DOHH2 (cell line): Measurements from ENCODE around the gene SET.

Experiments
- H3F3A ChIP-seq: fragments of 200-600 bp; sonication (generic), shearing (Covaris generic); 2 replicates; pipeline ENCODE4 v1.6.0; 2016; ENCODE audit warnings: antibody characterized with exemption, mild to moderate bottlenecking; ENCODE audit not compliant: control insufficient read depth, insufficient read depth
- H3K27ac ChIP-seq: fragments of 200-600 bp; sonication (generic); 2 replicates; pipeline ENCODE4 v1.5.1; 2014; ENCODE audit warnings: low read depth, mild to moderate bottlenecking, low read length, moderate library complexity
- H3K27me3 ChIP-seq: fragments of 200-600 bp; sonication (generic); 2 replicates; pipeline ENCODE4 v1.6.1; 2014; ENCODE audit warnings: mild to moderate bottlenecking, low read length, mixed read lengths; ENCODE audit not compliant: control insufficient read depth
- H3K36me3 ChIP-seq: fragments of 200-600 bp; sonication (generic); 2 replicates; pipeline ENCODE4 v1.6.1; 2014; ENCODE audit warnings: mild to moderate bottlenecking, low read length, moderate library complexity, mixed read lengths; ENCODE audit not compliant: control insufficient read depth
- H3K4me1 ChIP-seq: fragments of 200-600 bp; sonication (generic); 2 replicates; pipeline ENCODE4 v1.6.1; 2014; ENCODE audit warnings: mild to moderate bottlenecking, low read length, mixed read lengths; ENCODE audit not compliant: control insufficient read depth
- H3K4me2 ChIP-seq: fragments of 200-600 bp; sonication (generic); 2 replicates; pipeline ENCODE4 v1.6.0; 2014; ENCODE audit warnings: mild to moderate bottlenecking, low read length, moderate library complexity
- H3K4me3 ChIP-seq: fragments of 200-600 bp; sonication (generic); 2 replicates; pipeline ENCODE4 v1.5.1; 2014; ENCODE audit warnings: mild to moderate bottlenecking, low read length, mixed read lengths
- H3K79me2 ChIP-seq: fragments of 200-600 bp; sonication (generic); 2 replicates; pipeline ENCODE4 v1.6.1; 2014; ENCODE audit warnings: mild to moderate bottlenecking, low read length, mixed read lengths; ENCODE audit not compliant: control insufficient read depth
- H3K9me2 ChIP-seq: fragments of 200-600 bp; sonication (generic); replicated peaks from 2 replicates; pipeline ENCODE4 v1.6.1; 2014; ENCODE audit warnings: mild to moderate bottlenecking, low read length, mixed read lengths; ENCODE audit not compliant: control insufficient read depth
- H3K9me3 ChIP-seq: fragments of 200-600 bp; sonication (generic); 2 replicates; pipeline ENCODE4 v1.6.1; 2014; ENCODE audit warnings: antibody characterized with exemption, low read length, mixed read lengths; ENCODE audit not compliant: control insufficient read depth, insufficient read depth
- H4K20me1 ChIP-seq: fragments of 200-600 bp; sonication (generic); 2 replicates; pipeline ENCODE4 v1.6.0; 2014; ENCODE audit warnings: low read depth, mild to moderate bottlenecking, antibody characterized with exemption, low read length, moderate library complexity; ENCODE audit not compliant: control insufficient read depth, insufficient read depth
- CTCF ChIP-seq: fragments of 200-600 bp; sonication (generic); IDR thresholded peaks from one replicate; pipeline ENCODE4 v1.5.1; 2014; ENCODE audit warnings: antibody characterized with exemption, mild to moderate bottlenecking, low read depth, low read length; ENCODE audit not compliant: poor library complexity, severe bottlenecking
- EZH2phosphoT487 ChIP-seq: fragments of 200-600 bp; sonication (generic); IDR thresholded peaks from 2 replicates; pipeline ENCODE4 v1.6.1; 2017; ENCODE audit warnings: borderline replicate concordance, mild to moderate bottlenecking, antibody characterized with exemption, low read length, moderate library complexity, mixed read lengths

SET gene

GRCh38 chr9:128742401-128742800 is 53.4 kb downstream of the SET start:
- Histone ChIP-seq H3K79me2 (no peaks in the 10 kb centered on the region), H3K9me2 (no peaks in the 10 kb centered on the region), H3K27me3 (no peaks in the 10 kb centered on the region), H4K20me1 (no peaks in the 10 kb centered on the region), H3F3A (no peaks in the 10 kb centered on the region), H3K36me3 (no peaks in the 10 kb centered on the region), H3K4me1 (no peaks in the 10 kb centered on the region), H3K27ac (no peak overlapping the region), H3K9me3 (no peaks in the 10 kb centered on the region), H3K4me3 (no peak overlapping the region), H3K4me2 (no peak overlapping the region)
- no peak for TF ChIP-seq CTCF
- no peak for TF ChIP-seq EZH2phosphoT487

- Histone ChIP-seq H3F3A (no peaks in the 10 kb centered on the region), H3K4me2 (no peak overlapping the region), H3K4me3 (no peak overlapping the region), H3K9me2 (no peaks in the 10 kb centered on the region), H3K27me3 (no peaks in the 10 kb centered on the region), H4K20me1 (no peaks in the 10 kb centered on the region), H3K36me3 (no peaks in the 10 kb centered on the region), H3K79me2 (no peaks in the 10 kb centered on the region), H3K27ac (no peak overlapping the region), H3K4me1 (no peaks in the 10 kb centered on the region), H3K9me3 (no peaks in the 10 kb centered on the region)
- TF ChIP-seq EZH2phosphoT487: no peak
- TF ChIP-seq CTCF: no peak
Measured at GRCh38 chr9:128743421-128743820, 54.4 kb downstream of the SET start.
